ENCODE data around the gene TRIM66.
A peak's percentile ranks its signal among the peaks of the same experiment; 100 is the strongest.

The TRIM66 gene

DNA sequence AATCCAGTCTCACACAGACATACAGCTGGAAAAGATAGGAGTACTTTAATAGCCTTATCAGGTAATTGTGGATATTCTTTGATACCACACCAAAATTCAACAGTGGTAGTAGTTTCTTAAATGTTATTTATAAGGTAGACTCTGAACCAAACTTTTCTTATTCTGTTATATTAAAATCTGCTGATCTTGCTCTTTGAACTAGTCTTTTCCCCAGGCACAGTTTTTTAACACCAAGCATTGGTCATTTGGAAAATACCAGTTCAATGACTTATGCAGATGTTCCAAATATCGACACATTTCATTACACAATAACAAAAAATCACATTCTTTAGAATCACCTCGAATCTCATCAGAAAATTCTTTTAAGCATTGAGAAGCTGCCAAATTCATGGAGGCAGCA is 7.6 kb downstream of the TRIM66 start:
- TF ChIP-seq CREB1 (IDR thresholded peaks at IDR 0.05; ENCODE audit: low read depth), result no peak
- TF ChIP-seq TCF12 (IDR thresholded peaks at IDR 0.05; ENCODE audit: low read depth), result no peak
- TF ChIP-seq NFIC (IDR thresholded peaks at IDR 0.05), result no peak
- TF ChIP-seq TEAD4 (IDR thresholded peaks at IDR 0.05), result no peak
- no peak for TF ChIP-seq EGR1 (IDR thresholded peaks at IDR 0.05)
- TF ChIP-seq, protein P1, sequence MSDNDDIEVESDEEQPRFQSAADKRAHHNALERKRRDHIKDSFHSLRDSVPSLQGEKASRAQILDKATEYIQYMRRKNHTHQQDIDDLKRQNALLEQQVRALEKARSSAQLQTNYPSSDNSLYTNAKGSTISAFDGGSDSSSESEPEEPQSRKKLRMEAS (IDR thresholded peaks at IDR 0.05), result no peak
- TF ChIP-seq ZBTB7A (IDR thresholded peaks at IDR 0.05; ENCODE audit: low read depth), result no peak
- no peak for TF ChIP-seq FOXM1 (IDR thresholded peaks at IDR 0.05; ENCODE audit: borderline replicate concordance, low read depth)
- TF ChIP-seq, protein P2, sequence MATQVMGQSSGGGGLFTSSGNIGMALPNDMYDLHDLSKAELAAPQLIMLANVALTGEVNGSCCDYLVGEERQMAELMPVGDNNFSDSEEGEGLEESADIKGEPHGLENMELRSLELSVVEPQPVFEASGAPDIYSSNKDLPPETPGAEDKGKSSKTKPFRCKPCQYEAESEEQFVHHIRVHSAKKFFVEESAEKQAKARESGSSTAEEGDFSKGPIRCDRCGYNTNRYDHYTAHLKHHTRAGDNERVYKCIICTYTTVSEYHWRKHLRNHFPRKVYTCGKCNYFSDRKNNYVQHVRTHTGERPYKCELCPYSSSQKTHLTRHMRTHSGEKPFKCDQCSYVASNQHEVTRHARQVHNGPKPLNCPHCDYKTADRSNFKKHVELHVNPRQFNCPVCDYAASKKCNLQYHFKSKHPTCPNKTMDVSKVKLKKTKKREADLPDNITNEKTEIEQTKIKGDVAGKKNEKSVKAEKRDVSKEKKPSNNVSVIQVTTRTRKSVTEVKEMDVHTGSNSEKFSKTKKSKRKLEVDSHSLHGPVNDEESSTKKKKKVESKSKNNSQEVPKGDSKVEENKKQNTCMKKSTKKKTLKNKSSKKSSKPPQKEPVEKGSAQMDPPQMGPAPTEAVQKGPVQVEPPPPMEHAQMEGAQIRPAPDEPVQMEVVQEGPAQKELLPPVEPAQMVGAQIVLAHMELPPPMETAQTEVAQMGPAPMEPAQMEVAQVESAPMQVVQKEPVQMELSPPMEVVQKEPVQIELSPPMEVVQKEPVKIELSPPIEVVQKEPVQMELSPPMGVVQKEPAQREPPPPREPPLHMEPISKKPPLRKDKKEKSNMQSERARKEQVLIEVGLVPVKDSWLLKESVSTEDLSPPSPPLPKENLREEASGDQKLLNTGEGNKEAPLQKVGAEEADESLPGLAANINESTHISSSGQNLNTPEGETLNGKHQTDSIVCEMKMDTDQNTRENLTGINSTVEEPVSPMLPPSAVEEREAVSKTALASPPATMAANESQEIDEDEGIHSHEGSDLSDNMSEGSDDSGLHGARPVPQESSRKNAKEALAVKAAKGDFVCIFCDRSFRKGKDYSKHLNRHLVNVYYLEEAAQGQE (IDR thresholded peaks at IDR 0.05; ENCODE audit: low read depth), result no peak
- TF ChIP-seq CEBPB (IDR thresholded peaks at IDR 0.05), result no peak
- TF ChIP-seq EP300 (IDR thresholded peaks at IDR 0.05; ENCODE audit: borderline replicate concordance), result no peak
- no peak for TF ChIP-seq RAD21 (IDR thresholded peaks at IDR 0.05; ENCODE audit: low read depth)
- no peak for TF ChIP-seq YY1 (IDR thresholded peaks at IDR 0.05; ENCODE audit: low read depth)
- TF ChIP-seq, protein P3, sequence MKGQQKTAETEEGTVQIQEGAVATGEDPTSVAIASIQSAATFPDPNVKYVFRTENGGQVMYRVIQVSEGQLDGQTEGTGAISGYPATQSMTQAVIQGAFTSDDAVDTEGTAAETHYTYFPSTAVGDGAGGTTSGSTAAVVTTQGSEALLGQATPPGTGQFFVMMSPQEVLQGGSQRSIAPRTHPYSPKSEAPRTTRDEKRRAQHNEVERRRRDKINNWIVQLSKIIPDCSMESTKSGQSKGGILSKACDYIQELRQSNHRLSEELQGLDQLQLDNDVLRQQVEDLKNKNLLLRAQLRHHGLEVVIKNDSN (IDR thresholded peaks at IDR 0.05), result no peak
- TF ChIP-seq TAF1 (IDR thresholded peaks at IDR 0.05; ENCODE audit: low read depth), result no peak

DNA sequence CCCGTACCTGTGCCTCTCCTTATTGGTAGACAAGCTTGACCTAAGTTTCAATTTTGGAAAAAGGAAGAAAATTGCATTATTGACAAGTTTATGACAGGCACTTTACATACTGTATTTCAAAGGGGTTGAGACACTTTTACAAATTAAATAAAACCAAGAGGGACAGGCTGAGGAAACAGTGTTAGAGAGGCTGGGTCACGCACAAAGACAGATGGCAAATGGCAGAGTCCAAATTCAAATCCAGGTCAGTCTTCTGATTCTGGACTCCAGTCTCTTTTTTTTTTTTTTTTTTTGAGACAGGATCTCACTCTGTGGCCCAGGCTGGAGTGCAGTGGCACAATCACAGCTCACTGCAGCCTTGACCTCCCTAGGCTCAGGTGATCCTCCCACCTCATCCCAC is 10.1 kb downstream of the TRIM66 start:
- TF ChIP-seq, protein P3 (IDR thresholded peaks at IDR 0.05), result no peak
- TF ChIP-seq EGR1 (IDR thresholded peaks at IDR 0.05) (no peak), EP300 (IDR thresholded peaks at IDR 0.05; ENCODE audit: borderline replicate concordance) (no peak), FOXM1 (IDR thresholded peaks at IDR 0.05; ENCODE audit: borderline replicate concordance, low read depth) (no peak), YY1 (IDR thresholded peaks at IDR 0.05; ENCODE audit: low read depth) (no peak), RAD21 (IDR thresholded peaks at IDR 0.05; ENCODE audit: low read depth) (no peak), CREB1 (IDR thresholded peaks at IDR 0.05; ENCODE audit: low read depth) (no peak), TEAD4 (IDR thresholded peaks at IDR 0.05) (no peak), TAF1 (IDR thresholded peaks at IDR 0.05; ENCODE audit: low read depth) (no peak), NFIC (IDR thresholded peaks at IDR 0.05) (no peak)
- TF ChIP-seq, protein P1 (IDR thresholded peaks at IDR 0.05), result no peak
- TF ChIP-seq, protein P2 (IDR thresholded peaks at IDR 0.05; ENCODE audit: low read depth), result no peak

DNA sequence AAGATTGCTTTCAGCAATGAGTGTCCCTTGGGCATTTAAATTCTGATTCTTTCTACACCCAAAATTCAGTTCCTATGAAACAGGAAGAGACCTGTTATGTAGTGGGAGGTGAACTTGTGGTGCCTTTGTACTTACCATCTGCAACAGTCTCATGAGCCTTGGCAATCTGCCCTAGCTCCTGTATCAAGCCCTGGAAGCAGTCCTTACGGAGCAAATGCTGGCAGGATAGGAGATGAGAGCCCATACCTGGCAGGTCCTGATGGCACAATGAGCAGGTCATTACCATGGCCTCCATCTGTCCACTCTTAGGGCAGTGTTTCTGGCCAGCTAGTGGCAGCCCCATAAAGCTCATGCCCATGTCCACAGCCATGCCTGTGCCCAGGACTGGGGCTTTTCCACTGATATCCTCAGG is 10.8 kb downstream of the TRIM66 start:
- TF ChIP-seq NFIC (IDR thresholded peaks at IDR 0.05) (0 out of 2 replicates have a peak, but pooled peaks have one; percentile 12), CREB1 (IDR thresholded peaks at IDR 0.05; ENCODE audit: low read depth) (no peak), TCF12 (IDR thresholded peaks at IDR 0.05; ENCODE audit: low read depth) (no peak), CEBPB (IDR thresholded peaks at IDR 0.05) (no peak), FOXM1 (IDR thresholded peaks at IDR 0.05; ENCODE audit: borderline replicate concordance, low read depth) (peak; percentile 6; the same call in 1 of the 2 replicates), YY1 (IDR thresholded peaks at IDR 0.05; ENCODE audit: low read depth) (no peak)
- TF ChIP-seq, protein P3 (IDR thresholded peaks at IDR 0.05), result no peak
- TF ChIP-seq, protein P1 (IDR thresholded peaks at IDR 0.05), result 0 out of 2 replicates have a peak, but pooled peaks have one; percentile 6
- TF ChIP-seq, protein P2 (IDR thresholded peaks at IDR 0.05; ENCODE audit: low read depth), result no peak

DNA sequence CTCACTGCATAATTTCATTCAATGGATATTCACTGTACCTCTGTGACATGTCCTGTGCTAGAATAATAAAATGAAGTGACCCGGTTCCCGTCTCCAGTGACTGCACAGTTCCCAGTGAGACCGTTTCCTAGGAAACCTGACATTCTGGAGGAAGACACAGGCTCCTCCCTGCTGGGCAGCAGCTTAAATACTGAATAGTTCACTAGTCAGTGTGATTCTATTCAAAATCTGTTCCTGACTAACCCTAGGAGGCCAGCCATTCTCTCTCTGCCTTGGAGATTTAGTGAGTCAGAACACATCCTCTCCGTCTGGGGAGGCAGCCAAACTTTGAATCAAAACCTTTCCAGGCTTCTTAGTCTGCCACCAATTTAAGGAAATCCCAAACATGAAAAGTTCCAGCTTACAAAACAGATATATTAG is 11.3 kb downstream of the TRIM66 start:
- TF ChIP-seq EGR1 (IDR thresholded peaks at IDR 0.05) (no peak), YY1 (IDR thresholded peaks at IDR 0.05; ENCODE audit: low read depth) (0 out of 2 replicates have a peak, but pooled peaks have one; percentile 14), NFIC (IDR thresholded peaks at IDR 0.05) (0 out of 2 replicates have a peak, but pooled peaks have one; percentile 10), FOXM1 (IDR thresholded peaks at IDR 0.05; ENCODE audit: borderline replicate concordance, low read depth) (peak; percentile 51; the same call in 1 of the 2 replicates), TCF12 (IDR thresholded peaks at IDR 0.05; ENCODE audit: low read depth) (0 out of 2 replicates have a peak, but pooled peaks have one; percentile 32), EP300 (IDR thresholded peaks at IDR 0.05; ENCODE audit: borderline replicate concordance) (no peak), TAF1 (IDR thresholded peaks at IDR 0.05; ENCODE audit: low read depth) (no peak; the same call in 1 of the 2 replicates)
- TF ChIP-seq, protein P1 (IDR thresholded peaks at IDR 0.05), result 0 out of 2 replicates have a peak, but pooled peaks have one; percentile 11
